MM.1S (cell line): ENCODE measurements around the gene LRRK1.

Experiments
- DNase-seq: peaks from one replicate; pipeline ENCODE4 v3.0.0-alpha.2; 2015
- H2AFZ ChIP-seq: fragments of 300-600 bp; sonication (generic); 2 replicates; pipeline ENCODE4 v1.6.0; 2016; ENCODE audit warnings: antibody characterized with exemption, low read length
- H3F3A ChIP-seq: fragments of 300-600 bp; sonication (generic); 2 replicates; pipeline ENCODE4 v1.6.1; 2016; ENCODE audit warnings: mild to moderate bottlenecking, antibody characterized with exemption, low read length, moderate library complexity, mixed read lengths; ENCODE audit not compliant: insufficient read depth
- H3K27ac ChIP-seq: fragments of 300-600 bp; sonication (generic); 2 replicates; pipeline ENCODE4 v1.5.1; 2016; ENCODE audit warnings: mild to moderate bottlenecking, low read length
- H3K27me3 ChIP-seq: fragments of 300-600 bp; sonication (generic); replicated peaks from 2 replicates; pipeline ENCODE4 v1.6.0; 2016; ENCODE audit warnings: low read length; ENCODE audit not compliant: insufficient read depth
- H3K36me3 ChIP-seq: fragments of 300-600 bp; sonication (generic); replicated peaks from 2 replicates; pipeline ENCODE4 v1.6.1; 2016; ENCODE audit warnings: mild to moderate bottlenecking, low read length, mixed read lengths; ENCODE audit not compliant: insufficient read depth
- H3K4me1 ChIP-seq: fragments of 300-600 bp; sonication (generic); 2 replicates; pipeline ENCODE4 v1.6.1; 2016; ENCODE audit warnings: low read length, mixed read lengths
- H3K4me2 ChIP-seq: fragments of 300-600 bp; sonication (generic); 2 replicates; pipeline ENCODE4 v1.6.0; 2016; ENCODE audit warnings: low read depth, low read length
- H3K4me3 ChIP-seq: fragments of 300-600 bp; sonication (generic); 2 replicates; pipeline ENCODE4 v1.5.1; 2016; ENCODE audit warnings: low read length, mixed read lengths
- H3K79me2 ChIP-seq: fragments of 300-600 bp; sonication (generic); 2 replicates; pipeline ENCODE4 v1.6.1; 2016; ENCODE audit warnings: mixed run types, low read length, mixed read lengths
- H3K9ac ChIP-seq: fragments of 300-600 bp; sonication (generic); 2 replicates; pipeline ENCODE4 v1.6.1; 2016; ENCODE audit warnings: low read length, mixed read lengths
- H3K9me2 ChIP-seq: fragments of 300-600 bp; sonication (generic); replicated peaks from 2 replicates; pipeline ENCODE4 v1.6.1; 2016; ENCODE audit warnings: mild to moderate bottlenecking, low read length, mixed read lengths; ENCODE audit not compliant: insufficient read depth
- H3K9me3 ChIP-seq: fragments of 300-600 bp; sonication (generic); replicated peaks from 2 replicates; pipeline ENCODE4 v1.6.1; 2016; ENCODE audit warnings: mild to moderate bottlenecking, low read length, mixed read lengths; ENCODE audit not compliant: insufficient read depth
- H4K20me1 ChIP-seq: fragments of 300-600 bp; sonication (generic); 2 replicates; pipeline ENCODE4 v1.6.1; 2016; ENCODE audit warnings: mild to moderate bottlenecking, low read length, moderate library complexity, mixed read lengths; ENCODE audit not compliant: insufficient read depth
- CTCF ChIP-seq: fragments of 300-600 bp; sonication (generic); IDR thresholded peaks from 2 replicates; pipeline ENCODE4 v1.5.1; 2016; ENCODE audit warnings: antibody characterized with exemption, low read length, mixed read lengths
- EZH2 ChIP-seq: fragments of 300-600 bp; sonication (generic); optimal IDR thresholded peaks from 2 replicates; pipeline ENCODE3; 2017; ENCODE audit warnings: low read depth, mild to moderate bottlenecking, antibody characterized with exemption, low read length, mixed read lengths
- EZH2phosphoT487 ChIP-seq: fragments of 300-600 bp; sonication (generic); IDR thresholded peaks from 2 replicates; pipeline ENCODE4 v1.6.1; 2018; ENCODE audit warnings: antibody characterized with exemption, low read length

LRRK1 gene

GRCh38 chr15:101118116-101118515 lies 199.0 kb downstream of the LRRK1 start:
- Histone ChIP-seq H3K9me2 (no peaks in the 10 kb centered on the region), H3K27me3 (no peaks in the 10 kb centered on the region)

GRCh38 chr15:101118615-101119014 lies 199.5 kb downstream of the LRRK1 start:
- peaks cover 23% of the 10 kb centered on the region for H3K4me1 ChIP-seq
- H3F3A ChIP-seq, result peaks cover 7% of the 10 kb centered on the region; the same call in 1 of the 2 replicates
- no peak overlapping the region for H3K9ac ChIP-seq
- no peaks in the 10 kb centered on the region for H3K9me3 ChIP-seq
- H3K4me2 ChIP-seq, result no peak overlapping the region
- no peak overlapping the region for H3K27ac ChIP-seq
- H3K9me2 ChIP-seq, result no peaks in the 10 kb centered on the region
- no peak overlapping the region for H2AFZ ChIP-seq
- TF ChIP-seq EZH2 (no peak), EZH2phosphoT487 (no peak), CTCF (no peak)
- H3K4me3 ChIP-seq, result no peak overlapping the region
- DNase-seq, result no peak
- no peaks in the 10 kb centered on the region for H4K20me1 ChIP-seq
- H3K27me3 ChIP-seq, result no peaks in the 10 kb centered on the region
- H3K79me2 ChIP-seq, result peaks cover 15% of the 10 kb centered on the region; the same call in 1 of the 2 replicates
- H3K36me3 ChIP-seq, result no peaks in the 10 kb centered on the region

More at GRCh38 chr15:101118116-101118515, 199.0 kb downstream of the LRRK1 start:
- no peak for TF ChIP-seq EZH2phosphoT487
- no peak for TF ChIP-seq EZH2
- no peak for TF ChIP-seq CTCF
- no peak overlapping the region for H3K4me2 ChIP-seq
- no peak overlapping the region for H3K9ac ChIP-seq
- H3K27ac ChIP-seq, result no peak overlapping the region
- H3K36me3 ChIP-seq, result no peaks in the 10 kb centered on the region
- H3K79me2 ChIP-seq, result peaks cover 12% of the 10 kb centered on the region; the same call in 1 of the 2 replicates
- no peak overlapping the region for H2AFZ ChIP-seq
- H4K20me1 ChIP-seq, result no peaks in the 10 kb centered on the region
- H3F3A ChIP-seq, result peaks cover 7% of the 10 kb centered on the region; the same call in 1 of the 2 replicates
- no peak for DNase-seq
- no peak overlapping the region for H3K4me3 ChIP-seq
- H3K4me1 ChIP-seq, result peaks cover 23% of the 10 kb centered on the region
- no peaks in the 10 kb centered on the region for H3K9me3 ChIP-seq

GRCh38 chr15:101119181-101119580 lies 200.0 kb downstream of the LRRK1 start:
- peaks cover 7% of the 10 kb centered on the region; the same call in 1 of the 2 replicates for H3F3A ChIP-seq
- H2AFZ ChIP-seq, result no peak overlapping the region
- H3K27ac ChIP-seq, result no peak overlapping the region

More at GRCh38 chr15:101119181-101119580, 200.0 kb downstream of the LRRK1 start:
- Histone ChIP-seq H3K4me1 (peaks cover 27% of the 10 kb centered on the region), H4K20me1 (no peaks in the 10 kb centered on the region), H3K9me2 (no peaks in the 10 kb centered on the region), H3K4me2 (no peak overlapping the region), H3K9me3 (no peaks in the 10 kb centered on the region), H3K4me3 (no peak overlapping the region), H3K27me3 (no peaks in the 10 kb centered on the region), H3K36me3 (no peaks in the 10 kb centered on the region), H3K9ac (no peak overlapping the region), H3K79me2 (peaks cover 19% of the 10 kb centered on the region; the same call in 1 of the 2 replicates)
- DNase-seq, result no peak
- TF ChIP-seq EZH2phosphoT487, result no peak
- TF ChIP-seq EZH2, result no peak
- TF ChIP-seq CTCF, result no peak
